Upper lobe of left lung (tissue), 4 donors: Measurements from ENCODE around the gene MINDY1.

Source experiments
- CTCF ChIP-seq, 6 experiments: fragments of 450-650 bp in 4 of 6; fragments of 200-600 bp in 2 of 6; sonication (generic) in 2 of 6; IDR thresholded peaks; one replicate each; pipeline ENCODE4 v1.5.1; 2016 to 2019; ENCODE audit warnings: antibody characterized with exemption in 6 of 6
- POLR2A ChIP-seq, 4 donors: fragments of 450-650 bp; IDR thresholded peaks; one replicate each; pipeline ENCODE4 v1.5.1; 2016 to 2017; ENCODE audit warnings: antibody characterized with exemption in 4 of 4, mild to moderate bottlenecking in 2 of 4

- TF ChIP-seq CTCF (IDR thresholded peaks at IDR 0.05) (no peak), POLR2A (IDR thresholded peaks at IDR 0.05) (peak in 3 of 4 donors; percentile 29 to 79 (median 53))
These were observed 31.9 kb downstream of the MINDY1 start, which contains the start of gene CERS2 for GRCh38 chr1:150974580-150975478.
